A673 (cell line): ENCODE results near the gene VWA5B2. TPM values are rescaled to one million over a fixed set of nuclear protein-coding genes. Genes with fewer than 3 reads are reported as not detected.
A peak's percentile ranks its signal among the peaks of the same experiment; 100 is the strongest.

Experiments used
- BruUV-seq: library from RNA; stranded (reverse); fragments of 400-500 nt; replicated peaks from 2 replicates; lab custom pipeline; 2021; lab: Mats Ljungman, UMichigan
- CTCF ChIA-PET: fragments of 300-600 bp; sonication (Branson Sonifier 250); formaldehyde crosslinking; loops from one replicate; lab custom pipeline; 2022; ENCODE audit warnings: antibody characterized with exemption; lab: Charles Lee
- POLR2A ChIA-PET: fragments of 300-600 bp; sonication (Branson Sonifier 250); formaldehyde crosslinking; loops from one replicate; lab custom pipeline; 2022; ENCODE audit warnings: antibody characterized with exemption; ENCODE audit not compliant: low non-redundant PET; lab: Charles Lee
- DNase-seq: peaks from one replicate; pipeline ENCODE4 v3.0.0-alpha.2; 2015; ENCODE audit warnings: low spot score
- H3K27ac ChIP-seq: fragments of 200-600 bp; sonication (generic); 2 replicates; pipeline ENCODE4 v1.5.1; 2016; ENCODE audit warnings: mixed run types, low read depth, mild to moderate bottlenecking, mixed read lengths, antibody characterized with exemption, low read length; ENCODE audit not compliant: poor library complexity, severe bottlenecking
- H3K27me3 ChIP-seq: fragments of 200-600 bp; sonication (generic); replicated peaks from 2 replicates; pipeline ENCODE4 v1.6.1; 2017; ENCODE audit warnings: mixed run types, low read depth, mild to moderate bottlenecking, mixed read lengths, antibody characterized with exemption, low read length; ENCODE audit not compliant: insufficient read depth, poor library complexity
- H3K36me3 ChIP-seq: fragments of 200-600 bp; sonication (generic); 2 replicates; pipeline ENCODE4 v1.6.1; 2016; ENCODE audit warnings: mixed run types, mild to moderate bottlenecking, mixed read lengths, antibody characterized with exemption, low read length; ENCODE audit not compliant: insufficient read depth, poor library complexity, severe bottlenecking
- H3K4me1 ChIP-seq: fragments of 200-600 bp; sonication (generic); 2 replicates; pipeline ENCODE4 v1.6.1; 2017; ENCODE audit warnings: mixed run types, mild to moderate bottlenecking, mixed read lengths, antibody characterized with exemption, low read length; ENCODE audit not compliant: insufficient read depth, poor library complexity, severe bottlenecking
- H3K4me3 ChIP-seq: fragments of 200-600 bp; sonication (generic); 2 replicates; pipeline ENCODE4 v1.5.1; 2016; ENCODE audit warnings: low read depth, mixed run types, mild to moderate bottlenecking, mixed read lengths, low read length; ENCODE audit not compliant: poor library complexity, severe bottlenecking
- H3K9me3 ChIP-seq: fragments of 200-600 bp; sonication (generic); 2 replicates; pipeline ENCODE4 v1.6.1; 2016; ENCODE audit warnings: mixed run types, low read depth, mild to moderate bottlenecking, mixed read lengths, antibody characterized with exemption, low read length; ENCODE audit not compliant: poor library complexity, severe bottlenecking
- EZH2 ChIP-seq: fragments of 200-600 bp; sonication (generic); IDR thresholded peaks from 2 replicates; pipeline ENCODE4 v1.6.1; 2017; ENCODE audit warnings: borderline replicate concordance, low read depth, mild to moderate bottlenecking, mixed read lengths, antibody characterized with exemption, low read length; ENCODE audit not compliant: poor library complexity, severe bottlenecking
- intact Hi-C: fragments of 100-400 bp; cut with micrococcal nuclease; formaldehyde crosslinking; loops from one replicate; pipeline ENCODE4 v1.10.0; 2022; ENCODE audit not compliant: unreplicated experiment
- total RNA-seq: library from RNA; stranded (reverse); gene quantifications from 2 replicates; pipeline ENCODE4 v1.2.3, GENCODE V29; 2021
- TF ChIP-seq, protein P1 (sequence below): fragments of 300-800, 200-600 bp; sonication (generic); conservative IDR thresholded peaks from 2 replicates; pipeline ENCODE4 v1.5.1; 2017; ENCODE audit warnings: low read depth, mild to moderate bottlenecking, antibody characterized with exemption, low read length, moderate library complexity, mixed read lengths

VWA5B2 gene
- total RNA-seq, 1 experiment from 2014 or later, result 0.13 TPM

DNA sequence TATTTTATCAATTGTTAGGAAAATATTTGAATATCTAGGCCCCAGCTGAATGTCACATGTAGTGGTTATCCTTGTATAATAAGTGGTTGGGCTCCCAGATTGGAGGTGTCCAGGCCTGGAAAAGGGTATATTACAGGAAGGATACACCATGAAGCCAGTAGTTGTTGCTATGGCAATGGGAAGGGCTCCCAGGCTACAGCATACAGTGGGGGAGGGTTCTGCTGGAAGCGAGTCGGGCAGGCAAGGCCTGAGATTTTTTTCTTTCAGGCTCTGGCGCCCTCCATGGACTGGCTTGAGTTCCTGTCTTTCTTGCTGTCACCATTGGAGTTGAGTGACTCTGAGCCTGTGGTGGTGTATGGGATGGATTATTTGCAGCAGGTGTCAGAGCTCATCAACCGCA lies 55.3 kb downstream of the VWA5B2 start:
- H3K4me3 ChIP-seq, result no peak overlapping the region
- H3K27ac ChIP-seq, result no peak overlapping the region
- H3K9me3 ChIP-seq, result no peaks in the 10 kb centered on the region
- intact Hi-C loops, result no loop called here
- TF ChIP-seq, protein P1, sequence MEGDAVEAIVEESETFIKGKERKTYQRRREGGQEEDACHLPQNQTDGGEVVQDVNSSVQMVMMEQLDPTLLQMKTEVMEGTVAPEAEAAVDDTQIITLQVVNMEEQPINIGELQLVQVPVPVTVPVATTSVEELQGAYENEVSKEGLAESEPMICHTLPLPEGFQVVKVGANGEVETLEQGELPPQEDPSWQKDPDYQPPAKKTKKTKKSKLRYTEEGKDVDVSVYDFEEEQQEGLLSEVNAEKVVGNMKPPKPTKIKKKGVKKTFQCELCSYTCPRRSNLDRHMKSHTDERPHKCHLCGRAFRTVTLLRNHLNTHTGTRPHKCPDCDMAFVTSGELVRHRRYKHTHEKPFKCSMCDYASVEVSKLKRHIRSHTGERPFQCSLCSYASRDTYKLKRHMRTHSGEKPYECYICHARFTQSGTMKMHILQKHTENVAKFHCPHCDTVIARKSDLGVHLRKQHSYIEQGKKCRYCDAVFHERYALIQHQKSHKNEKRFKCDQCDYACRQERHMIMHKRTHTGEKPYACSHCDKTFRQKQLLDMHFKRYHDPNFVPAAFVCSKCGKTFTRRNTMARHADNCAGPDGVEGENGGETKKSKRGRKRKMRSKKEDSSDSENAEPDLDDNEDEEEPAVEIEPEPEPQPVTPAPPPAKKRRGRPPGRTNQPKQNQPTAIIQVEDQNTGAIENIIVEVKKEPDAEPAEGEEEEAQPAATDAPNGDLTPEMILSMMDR, result peak; percentile 60
- TF ChIP-seq EZH2, result no peak
- ChIA-PET POLR2A (no interaction called here), CTCF (no interaction called here)
- no peaks in the 10 kb centered on the region for H3K4me1 ChIP-seq
- BruUV-seq, result no TSS peak
- no peaks in the 10 kb centered on the region for H3K36me3 ChIP-seq
- H3K27me3 ChIP-seq, result no peaks in the 10 kb centered on the region
- peak; percentile 82 for DNase-seq

DNA sequence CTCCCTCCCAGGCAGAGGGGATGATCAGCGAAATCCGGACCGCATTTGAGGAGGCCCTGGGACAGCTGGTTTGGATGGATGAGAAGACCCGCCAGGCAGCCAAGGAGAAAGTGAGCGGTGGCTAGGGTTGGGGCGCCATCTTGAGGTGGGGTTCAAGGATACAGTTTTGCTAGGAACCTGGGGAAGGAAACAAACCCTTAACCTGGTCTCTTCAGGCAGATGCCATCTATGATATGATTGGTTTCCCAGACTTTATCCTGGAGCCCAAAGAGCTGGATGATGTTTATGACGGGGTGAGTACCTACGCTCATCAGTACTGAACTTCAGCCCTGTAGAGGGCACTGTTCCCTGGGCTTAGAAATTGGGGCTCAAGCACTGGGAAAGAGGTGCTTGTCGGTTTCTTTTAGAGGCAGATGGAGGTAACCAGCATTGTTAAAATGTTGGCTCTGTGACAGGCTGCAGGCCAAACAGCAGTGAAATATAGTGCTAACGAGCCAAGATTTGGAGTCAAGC lies 60.1 kb downstream of the VWA5B2 start:
- DNase-seq, result peak; percentile 69
- H3K27ac ChIP-seq, result no peak overlapping the region
- POLR2A ChIA-PET, result no interaction called here
- no peaks in the 10 kb centered on the region for H3K36me3 ChIP-seq
- no TSS peak for BruUV-seq
- no peaks in the 10 kb centered on the region for H3K27me3 ChIP-seq
- intact Hi-C loops, result loop anchor here (1.0 kb wide), 1 partner anchor 394 kb away; no protein-coding TSS in a partner anchor
- CTCF ChIA-PET, result interaction anchor here (0.6 to 1.2 kb wide), 3 partner anchors 393 to 1504 kb away, joined by 3 read pairs; no protein-coding TSS in a partner anchor
- H3K4me1 ChIP-seq, result no peaks in the 10 kb centered on the region
- H3K4me3 ChIP-seq, result no peak overlapping the region
- H3K9me3 ChIP-seq, result no peaks in the 10 kb centered on the region
- no peak for TF ChIP-seq EZH2
- TF ChIP-seq, protein P1, result peak; percentile 76

DNA sequence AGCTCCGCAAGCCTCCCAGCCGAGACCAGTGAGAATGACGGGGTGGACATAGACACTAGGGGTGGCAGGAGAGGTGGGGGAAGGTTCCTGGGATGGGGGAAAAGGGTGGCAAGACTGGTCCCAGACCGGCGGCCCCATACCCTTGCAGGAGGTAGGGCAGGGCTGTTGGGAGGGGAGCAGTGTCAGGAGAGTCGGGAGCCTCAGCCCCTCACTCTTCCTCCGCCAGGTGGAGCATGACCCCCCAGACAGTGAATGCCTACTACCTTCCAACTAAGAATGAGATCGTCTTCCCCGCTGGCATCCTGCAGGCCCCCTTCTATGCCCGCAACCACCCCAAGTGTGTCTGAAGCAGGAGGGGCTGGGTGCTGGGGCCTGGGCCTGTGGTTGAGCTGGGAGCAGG lies 60.9 kb downstream of the VWA5B2 start:
- ChIA-PET POLR2A (no interaction called here), CTCF (no interaction called here)
- intact Hi-C loops, result no loop called here
- Histone ChIP-seq H3K9me3 (no peaks in the 10 kb centered on the region), H3K36me3 (no peaks in the 10 kb centered on the region), H3K4me3 (no peak overlapping the region), H3K27me3 (no peaks in the 10 kb centered on the region), H3K27ac (no peak overlapping the region), H3K4me1 (no peaks in the 10 kb centered on the region)
- no peak for DNase-seq
- BruUV-seq, result no TSS peak
- no peak for TF ChIP-seq EZH2
- TF ChIP-seq, protein P1, result no peak
